C4-2B (cell line): ENCODE measurements around the gene HCRT.

Experiments used
- CTCF ChIP-seq: fragments of 450-650 bp; conservative IDR thresholded peaks from 2 replicates; pipeline ENCODE4 v1.5.1; 2017; ENCODE audit warnings: mild to moderate bottlenecking
- ZFX ChIP-seq: fragments of 450-650 bp; IDR thresholded peaks from 2 replicates; pipeline ENCODE4 v1.6.1; 2017

- TF ChIP-seq CTCF = no peak
- TF ChIP-seq ZFX = no peak
Observed at GRCh38 chr17:42142371-42142896, 42.8 kb downstream of the HCRT start.
